Thymus (tissue), 11 donors: ENCODE measurements around the gene ZNF681. TPM values are rescaled to one million over a fixed set of nuclear protein-coding genes. Genes with fewer than 3 reads are reported as not detected.

Source experiments
- DNase-seq, 9 donors: peaks; one replicate each; pipeline ENCODE4 v3.0.0-alpha.2; 2013; ENCODE audit warnings: low spot score in 9 of 9, low read depth in 6 of 9, missing footprints in 1 of 9
- H3K27ac ChIP-seq, 2 donors: one replicate each; pipeline ENCODE4 v1.5.1; 2013; ENCODE audit warnings: control low read depth in 1 of 2, low read depth in 1 of 2, low read length in 1 of 2, mild to moderate bottlenecking in 1 of 2, moderate library complexity in 1 of 2
- H3K27me3 ChIP-seq, 2 donors: one replicate each; pipeline ENCODE4 v1.5.1; 2013; ENCODE audit warnings: low read length in 1 of 2; ENCODE audit not compliant: control insufficient read depth in 2 of 2, insufficient read depth in 1 of 2
- H3K36me3 ChIP-seq, 2 donors: one replicate each; pipeline ENCODE4 v1.5.1; 2013; ENCODE audit warnings: low read length in 1 of 2, mild to moderate bottlenecking in 1 of 2, moderate library complexity in 1 of 2; ENCODE audit not compliant: control insufficient read depth in 2 of 2, insufficient read depth in 2 of 2
- H3K4me1 ChIP-seq, 2 donors: one replicate each; pipeline ENCODE4 v1.5.1; 2013; ENCODE audit warnings: low read length in 2 of 2; ENCODE audit not compliant: control insufficient read depth in 2 of 2, insufficient read depth in 2 of 2
- H3K4me3 ChIP-seq, 2 donors: one replicate each; pipeline ENCODE4 v1.5.1; 2013; ENCODE audit warnings: low read length in 2 of 2, control low read depth in 1 of 2, mild to moderate bottlenecking in 1 of 2
- H3K9me3 ChIP-seq, 2 donors: one replicate each; pipeline ENCODE4 v1.5.1; 2013; ENCODE audit warnings: low read length in 1 of 2, mild to moderate bottlenecking in 1 of 2; ENCODE audit not compliant: control insufficient read depth in 2 of 2, insufficient read depth in 1 of 2
- WGBS: extraction: QIAGEN DNeasy Blood & Tissue Kit; methylation state at CpG from one replicate; pipeline ENCODE4 v1.1.7; 2013; 5-methylcytosine and 5-hydroxymethylcytosine counted together
- polyA plus RNA-seq: library from polyadenylated mRNA; stranded (reverse); fragments of 200-250 nt; gene quantifications from one replicate; pipeline ENCODE4 v1.2.3, GENCODE V29; 2013
- total RNA-seq: library from RNA; stranded (reverse); fragments of 120-200 nt; gene quantifications from one replicate; pipeline ENCODE4 v1.2.4, GENCODE V29; 2013
- donor health status: healthy.

The ZNF681 gene
- total and polyA plus RNA-seq, 2 donors, result 2.8 to 3.9 TPM

- DNase-seq, result no peak
- no peaks in the 10 kb centered on the region for H3K36me3 ChIP-seq
- no peaks in the 10 kb centered on the region for H3K27me3 ChIP-seq
- H3K27ac ChIP-seq, result no peak overlapping the region
- WGBS, result 97% methylated on average over 5 of the region's 5 CpGs
- peaks cover 0 to 4% of the 10 kb centered on the region in 2 donors for H3K9me3 ChIP-seq
- no peak overlapping the region for H3K4me3 ChIP-seq
- H3K4me1 ChIP-seq, result no peaks in the 10 kb centered on the region
Observed at GRCh38 chr19:23792784-23793183, 34.1 kb upstream of the ZNF681 start.

GRCh38 chr19:23790641-23791488, 32.2 kb upstream of the ZNF681 start:
- DNase-seq, result no peak
- Histone ChIP-seq H3K27me3 (no peaks in the 10 kb centered on the region), H3K4me3 (no peak overlapping the region), H3K27ac (no peak overlapping the region), H3K4me1 (no peaks in the 10 kb centered on the region), H3K9me3 (peaks cover 0 to 4% of the 10 kb centered on the region in 2 donors), H3K36me3 (peaks cover 0 to 3% of the 10 kb centered on the region in 2 donors)
- WGBS, result 84% methylated on average over 17 of the region's 17 CpGs

GRCh38 chr19:23789246-23789645, 30.6 kb upstream of the ZNF681 start:
- peaks cover 0 to 3% of the 10 kb centered on the region in 2 donors for H3K36me3 ChIP-seq
- no peak overlapping the region for H3K27ac ChIP-seq
- no peaks in the 10 kb centered on the region for H3K4me1 ChIP-seq
- H3K9me3 ChIP-seq, result no peaks in the 10 kb centered on the region
- H3K27me3 ChIP-seq, result no peaks in the 10 kb centered on the region
- no peak for DNase-seq
- no peak overlapping the region for H3K4me3 ChIP-seq

- 96% methylated on average over 4 of the region's 4 CpGs for WGBS
- Histone ChIP-seq H3K4me1 (no peaks in the 10 kb centered on the region), H3K27ac (no peak overlapping the region), H3K9me3 (no peaks in the 10 kb centered on the region), H3K27me3 (no peaks in the 10 kb centered on the region), H3K4me3 (no peak overlapping the region), H3K36me3 (peaks cover 0 to 3% of the 10 kb centered on the region in 2 donors)
- DNase-seq, result no peak
Observed at GRCh38 chr19:23788411-23788810, 29.7 kb upstream of the ZNF681 start.

- H3K27ac ChIP-seq, result no peak overlapping the region
- WGBS, result 96% methylated on average over 3 of the region's 3 CpGs
Observed at GRCh38 chr19:23787106-23787505, 28.4 kb upstream of the ZNF681 start.

GRCh38 chr19:23785982-23786381, 27.3 kb upstream of the ZNF681 start:
- Histone ChIP-seq H3K36me3 (peaks cover 0 to 3% of the 10 kb centered on the region in 2 donors), H3K27me3 (no peaks in the 10 kb centered on the region), H3K4me1 (no peaks in the 10 kb centered on the region), H3K4me3 (no peak overlapping the region), H3K9me3 (no peaks in the 10 kb centered on the region), H3K27ac (no peak overlapping the region)
- 93% methylated on average over 3 of the region's 3 CpGs for WGBS
- DNase-seq, result no peak

More at GRCh38 chr19:23787106-23787505, 28.4 kb upstream of the ZNF681 start:
- Histone ChIP-seq H3K4me1 (no peaks in the 10 kb centered on the region), H3K27me3 (no peaks in the 10 kb centered on the region), H3K36me3 (peaks cover 0 to 3% of the 10 kb centered on the region in 2 donors), H3K4me3 (no peak overlapping the region), H3K9me3 (no peaks in the 10 kb centered on the region)
- no peak for DNase-seq

GRCh38 chr19:23784274-23784673, 25.6 kb upstream of the ZNF681 start:
- H3K4me1 ChIP-seq, result no peaks in the 10 kb centered on the region
- H3K9me3 ChIP-seq, result no peaks in the 10 kb centered on the region
- peaks cover 3% of the 10 kb centered on the region in 2 donors for H3K36me3 ChIP-seq
- WGBS, result 49% methylated on average over 2 of the region's 2 CpGs
- no peak overlapping the region for H3K4me3 ChIP-seq
- H3K27ac ChIP-seq, result no peak overlapping the region
- no peaks in the 10 kb centered on the region for H3K27me3 ChIP-seq
- DNase-seq, result no peak

- Histone ChIP-seq H3K36me3 (peaks cover 3% of the 10 kb centered on the region in 2 donors), H3K27ac (no peak overlapping the region), H3K27me3 (no peaks in the 10 kb centered on the region), H3K9me3 (no peaks in the 10 kb centered on the region), H3K4me1 (no peaks in the 10 kb centered on the region), H3K4me3 (no peak overlapping the region)
- no peak for DNase-seq
- 0% methylated on average over 1 of the region's 1 CpG for WGBS
Observed at GRCh38 chr19:23783636-23784035, 24.9 kb upstream of the ZNF681 start.

GRCh38 chr19:23779645-23780044, 21.0 kb upstream of the ZNF681 start:
- 98% methylated on average over 7 of the region's 7 CpGs for WGBS
- H3K4me3 ChIP-seq, result no peak overlapping the region

More at GRCh38 chr19:23779645-23780044, 21.0 kb upstream of the ZNF681 start:
- H3K27me3 ChIP-seq, result no peaks in the 10 kb centered on the region
- peaks cover 0 to 3% of the 10 kb centered on the region in 2 donors for H3K36me3 ChIP-seq
- no peaks in the 10 kb centered on the region for H3K4me1 ChIP-seq
- no peak for DNase-seq
- no peak overlapping the region for H3K27ac ChIP-seq
- H3K9me3 ChIP-seq, result no peaks in the 10 kb centered on the region
